GM23248 (cell line): Measurements from ENCODE around the gene CRHR2. TPM values are rescaled to one million over a fixed set of nuclear protein-coding genes. Genes with fewer than 3 reads are reported as not detected.

Experiments used
- DNase-seq: peaks from one replicate; pipeline ENCODE4 v3.0.0-alpha.2; 2015
- H2AFZ ChIP-seq: fragments of 200-600 bp; sonication (generic); 2 replicates; pipeline ENCODE4 v1.6.1; 2016; ENCODE audit warnings: antibody characterized with exemption
- H3F3A ChIP-seq: fragments of 200-600 bp; sonication (generic); 2 replicates; pipeline ENCODE4 v1.6.1; 2016; ENCODE audit warnings: mild to moderate bottlenecking, antibody characterized with exemption, mixed run types; ENCODE audit not compliant: insufficient read depth
- H3K27ac ChIP-seq: fragments of 200-600 bp; sonication (generic); 2 replicates; pipeline ENCODE4 v1.5.1; 2016; ENCODE audit warnings: mild to moderate bottlenecking
- H3K27me3 ChIP-seq: fragments of 200-600 bp; sonication (generic); replicated peaks from 2 replicates; pipeline ENCODE4 v1.6.1; 2016; ENCODE audit warnings: mild to moderate bottlenecking; ENCODE audit not compliant: insufficient read depth
- H3K36me3 ChIP-seq: fragments of 200-600 bp; sonication (generic); 2 replicates; pipeline ENCODE4 v1.6.1; 2016; ENCODE audit warnings: low read depth, mild to moderate bottlenecking
- H3K4me1 ChIP-seq: fragments of 200-600 bp; sonication (generic); 2 replicates; pipeline ENCODE4 v1.6.1; 2016; ENCODE audit warnings: mild to moderate bottlenecking; ENCODE audit not compliant: insufficient read depth
- H3K4me2 ChIP-seq: fragments of 200-600 bp; sonication (generic); one replicate; pipeline ENCODE4 v1.6.1; 2016; ENCODE audit warnings: mild to moderate bottlenecking; ENCODE audit not compliant: unreplicated experiment
- H3K4me3 ChIP-seq: fragments of 200-600 bp; sonication (generic); 2 replicates; pipeline ENCODE4 v1.5.1; 2016; ENCODE audit warnings: mild to moderate bottlenecking
- H3K79me2 ChIP-seq: fragments of 200-600 bp; sonication (generic); 2 replicates; pipeline ENCODE4 v1.6.1; 2016; ENCODE audit warnings: mild to moderate bottlenecking; ENCODE audit not compliant: insufficient read depth
- H3K9ac ChIP-seq: fragments of 200-600 bp; sonication (generic); 2 replicates; pipeline ENCODE4 v1.6.1; 2016; ENCODE audit warnings: mild to moderate bottlenecking
- H3K9me2 ChIP-seq: fragments of 200-600 bp; sonication (generic); 2 replicates; pipeline ENCODE4 v1.6.1; 2016; ENCODE audit warnings: mixed run types, mild to moderate bottlenecking, moderate library complexity; ENCODE audit not compliant: insufficient read depth
- H3K9me3 ChIP-seq: fragments of 200-600 bp; sonication (generic); one replicate; pipeline ENCODE4 v1.6.1; 2017; ENCODE audit warnings: low read depth
- H4K20me1 ChIP-seq: fragments of 200-600 bp; sonication (generic); 2 replicates; pipeline ENCODE4 v1.6.0; 2016; ENCODE audit not compliant: insufficient read depth
- EZH2 ChIP-seq: fragments of 200-600 bp; sonication (generic); IDR thresholded peaks from 2 replicates; pipeline ENCODE4 v1.6.1; 2018; ENCODE audit warnings: antibody characterized with exemption, mild to moderate bottlenecking; ENCODE audit not compliant: insufficient read depth, poor library complexity, severe bottlenecking
- EZH2phosphoT487 ChIP-seq: fragments of 200-600 bp; sonication (generic); IDR thresholded peaks from 2 replicates; pipeline ENCODE4 v1.6.1; 2018; ENCODE audit warnings: antibody characterized with exemption, moderate library complexity, mild to moderate bottlenecking, low read depth; ENCODE audit not compliant: insufficient read depth
- WGBS, 2 experiments: methylation state at CpG; one replicate each; pipeline ENCODE4 v1.1.6; 2015 to 2017; ENCODE audit warnings: low lambda C conversion rate in 2 of 2, low coverage in 1 of 2; ENCODE audit errors: missing lambda C conversion rate in 2 of 2; 5-methylcytosine and 5-hydroxymethylcytosine counted together
- in situ Hi-C: fragments of 300-500 bp; cut with MboI; formaldehyde crosslinking; loops from 2 replicates; pipeline ENCODE4 v1.15.0; 2020
- polyA plus RNA-seq: library from polyadenylated mRNA; unstranded; fragments of >200 nt; fragmentation: Nextera tagmentation; extraction: Ambion mirVana; gene quantifications from 2 replicates; pipeline ENCODE4 v1.2.1, GENCODE V29; 2016
- total RNA-seq: library from RNA; depleted of rRNA; stranded (reverse); fragments of >200 nt; shearing (Covaris generic); gene quantifications from 2 replicates; pipeline ENCODE4 v1.2.3, GENCODE V29; 2014

Gene CRHR2
- total and polyA plus RNA-seq, 2 experiments from 2014 or later = 0.05 TPM; not detected in 1

- Histone ChIP-seq H3K79me2 (no peaks in the 10 kb centered on the region), H3K4me3 (no peak overlapping the region), H3K27ac (no peak overlapping the region), H3K9me2 (no peaks in the 10 kb centered on the region), H3K4me1 (no peaks in the 10 kb centered on the region), H2AFZ (no peak overlapping the region), H3K9me3 (no peaks in the 10 kb centered on the region), H3K27me3 (peaks cover 45% of the 10 kb centered on the region), H3K36me3 (no peaks in the 10 kb centered on the region), H3K4me2 (no peak overlapping the region), H3K9ac (no peak overlapping the region), H4K20me1 (no peaks in the 10 kb centered on the region), H3F3A (no peaks in the 10 kb centered on the region)
- WGBS, 2 experiments = 18 to 23% methylated on average over 2 of the region's 2 CpGs
- DNase-seq = no peak
- in situ Hi-C loops = no loop called here
- TF ChIP-seq EZH2phosphoT487 = no peak
- TF ChIP-seq EZH2 = no peak
Measured at GRCh38 chr7:30729642-30730041, 47.4 kb upstream of the CRHR2 start.

GRCh38 chr7:30728591-30729100, 46.4 kb upstream of the CRHR2 start:
- Histone ChIP-seq H2AFZ (no peak overlapping the region), H3K4me2 (no peak overlapping the region), H3K79me2 (no peaks in the 10 kb centered on the region), H4K20me1 (no peaks in the 10 kb centered on the region), H3K36me3 (no peaks in the 10 kb centered on the region), H3K9ac (no peak overlapping the region), H3K9me3 (no peaks in the 10 kb centered on the region), H3K4me3 (no peak overlapping the region), H3F3A (no peaks in the 10 kb centered on the region), H3K27me3 (peaks cover 46% of the 10 kb centered on the region), H3K4me1 (no peaks in the 10 kb centered on the region), H3K27ac (no peak overlapping the region), H3K9me2 (no peaks in the 10 kb centered on the region)
- whole genome bisulfite sequencing, 2 experiments = 61 to 63% methylated on average over 6 of the region's 6 CpGs
- DNase-seq = no peak
- TF ChIP-seq EZH2 (no peak), EZH2phosphoT487 (no peak)
- in situ Hi-C loops = no loop called here

- no peaks in the 10 kb centered on the region for H3K79me2 ChIP-seq
- H3K9ac ChIP-seq = no peak overlapping the region
- H3K27ac ChIP-seq = no peak overlapping the region
- TF ChIP-seq EZH2 = no peak
- TF ChIP-seq EZH2phosphoT487 = no peak
- no peak overlapping the region for H3K4me2 ChIP-seq
- H3F3A ChIP-seq = no peaks in the 10 kb centered on the region
- DNase-seq = peak; percentile 80
- H3K27me3 ChIP-seq = peaks cover 51% of the 10 kb centered on the region
- in situ Hi-C loops = no loop called here
- no peaks in the 10 kb centered on the region for H3K36me3 ChIP-seq
- no peak overlapping the region for H2AFZ ChIP-seq
- WGBS, 2 experiments = 25 to 26% methylated on average over 8 of the region's 8 CpGs
- no peak overlapping the region for H3K4me3 ChIP-seq
- H3K4me1 ChIP-seq = no peaks in the 10 kb centered on the region
- no peaks in the 10 kb centered on the region for H3K9me2 ChIP-seq
- no peaks in the 10 kb centered on the region for H4K20me1 ChIP-seq
- H3K9me3 ChIP-seq = no peaks in the 10 kb centered on the region
Measured at GRCh38 chr7:30727061-30727945, 45.0 kb upstream of the CRHR2 start.

GRCh38 chr7:30726296-30727006, 44.2 kb upstream of the CRHR2 start:
- 90 to 93% methylated on average over 7 of the region's 7 CpGs for WGBS, 2 experiments
- H4K20me1 ChIP-seq = no peaks in the 10 kb centered on the region
- no peaks in the 10 kb centered on the region for H3F3A ChIP-seq
- no peak overlapping the region for H3K4me3 ChIP-seq
- DNase-seq = no peak
- H3K9ac ChIP-seq = no peak overlapping the region
- H2AFZ ChIP-seq = no peak overlapping the region
- in situ Hi-C loops = no loop called here
- no peaks in the 10 kb centered on the region for H3K9me2 ChIP-seq
- H3K36me3 ChIP-seq = no peaks in the 10 kb centered on the region
- H3K9me3 ChIP-seq = no peaks in the 10 kb centered on the region
- no peak for TF ChIP-seq EZH2phosphoT487
- TF ChIP-seq EZH2 = no peak
- peaks cover 50% of the 10 kb centered on the region for H3K27me3 ChIP-seq
- H3K27ac ChIP-seq = no peak overlapping the region
- H3K79me2 ChIP-seq = no peaks in the 10 kb centered on the region
- no peaks in the 10 kb centered on the region for H3K4me1 ChIP-seq
- H3K4me2 ChIP-seq = no peak overlapping the region
